DMS153 treated with DMSO at 0.1 percent for 48 hours (cell line): Measurements from ENCODE around the gene HOXD1.

Experiments used
- DNase-seq: peaks from one replicate; lab custom pipeline; 2025; ENCODE audit not compliant: unreplicated experiment; lab: John Stamatoyannopoulos, UW

HOXD1 gene

DNA sequence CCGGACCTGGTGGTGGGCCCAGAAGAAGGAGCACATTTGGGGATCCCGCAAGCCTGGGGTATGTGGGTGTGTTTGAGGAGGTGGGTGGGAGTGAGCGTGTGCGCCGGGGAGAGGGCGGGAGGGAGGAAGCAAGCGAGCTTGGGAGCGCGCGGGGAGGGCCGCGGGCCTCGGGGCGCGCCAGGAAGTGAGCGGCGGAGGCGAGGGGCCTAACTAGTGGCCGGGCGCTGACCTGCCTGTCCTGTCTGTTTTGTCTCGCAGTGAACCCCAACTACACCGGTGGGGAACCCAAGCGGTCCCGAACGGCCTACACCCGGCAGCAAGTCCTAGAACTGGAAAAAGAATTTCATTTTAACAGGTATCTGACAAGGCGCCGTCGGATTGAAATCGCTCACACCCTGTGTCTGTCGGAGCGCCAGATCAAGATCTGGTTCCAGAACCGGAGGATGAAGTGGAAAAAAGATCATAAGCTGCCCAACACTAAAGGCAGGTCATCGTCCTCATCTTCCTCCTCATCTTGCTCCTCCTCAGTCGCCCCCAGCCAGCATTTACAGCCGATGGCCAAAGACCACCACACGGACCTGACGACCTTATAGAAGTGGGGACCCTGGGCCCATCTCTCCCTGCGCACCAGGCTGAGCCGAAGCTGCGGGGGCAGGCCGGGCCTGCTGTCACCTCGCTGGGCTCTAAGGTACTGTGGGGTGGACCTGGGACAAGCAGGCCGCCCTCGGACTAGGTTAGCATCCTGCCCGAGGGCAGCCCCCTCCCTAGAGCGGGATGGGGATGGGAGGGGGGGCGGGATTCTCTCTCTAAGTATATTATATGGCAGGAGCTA is 35.9 kb upstream of the HOXD1 start:
- no peak for DNase-seq

DNA sequence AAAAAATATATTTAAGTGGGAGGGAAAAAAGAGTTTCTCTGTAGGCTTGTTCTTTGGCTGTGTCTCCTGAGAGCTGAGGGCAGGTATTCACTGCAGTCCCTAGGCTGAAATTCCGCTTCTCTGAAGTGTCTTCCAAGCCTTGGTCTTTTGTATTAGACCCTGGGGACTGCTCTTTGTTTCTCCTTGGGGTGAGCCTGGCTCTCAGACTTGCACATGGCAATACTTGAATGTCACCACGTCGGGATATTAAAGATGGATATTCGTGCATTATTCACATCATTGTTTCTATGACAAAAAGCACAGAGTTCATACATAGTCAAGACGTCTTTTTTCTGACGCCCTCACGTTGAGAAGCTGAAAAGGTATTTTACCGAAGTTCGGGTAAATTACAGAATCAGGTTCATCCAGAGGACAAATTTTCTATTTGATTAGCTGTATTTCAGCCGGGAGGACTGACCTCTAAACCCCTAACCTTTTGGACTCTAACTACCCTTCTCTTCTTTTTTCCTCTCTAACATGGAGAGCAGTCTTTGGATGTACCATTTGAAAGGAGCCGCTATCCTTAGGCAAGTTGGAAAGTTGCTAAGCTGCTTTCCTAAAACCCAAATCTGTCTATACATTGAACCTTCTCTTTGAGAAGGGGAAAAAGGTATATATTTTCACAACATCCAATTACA is 33.8 kb upstream of the HOXD1 start:
- no peak for DNase-seq

DNA sequence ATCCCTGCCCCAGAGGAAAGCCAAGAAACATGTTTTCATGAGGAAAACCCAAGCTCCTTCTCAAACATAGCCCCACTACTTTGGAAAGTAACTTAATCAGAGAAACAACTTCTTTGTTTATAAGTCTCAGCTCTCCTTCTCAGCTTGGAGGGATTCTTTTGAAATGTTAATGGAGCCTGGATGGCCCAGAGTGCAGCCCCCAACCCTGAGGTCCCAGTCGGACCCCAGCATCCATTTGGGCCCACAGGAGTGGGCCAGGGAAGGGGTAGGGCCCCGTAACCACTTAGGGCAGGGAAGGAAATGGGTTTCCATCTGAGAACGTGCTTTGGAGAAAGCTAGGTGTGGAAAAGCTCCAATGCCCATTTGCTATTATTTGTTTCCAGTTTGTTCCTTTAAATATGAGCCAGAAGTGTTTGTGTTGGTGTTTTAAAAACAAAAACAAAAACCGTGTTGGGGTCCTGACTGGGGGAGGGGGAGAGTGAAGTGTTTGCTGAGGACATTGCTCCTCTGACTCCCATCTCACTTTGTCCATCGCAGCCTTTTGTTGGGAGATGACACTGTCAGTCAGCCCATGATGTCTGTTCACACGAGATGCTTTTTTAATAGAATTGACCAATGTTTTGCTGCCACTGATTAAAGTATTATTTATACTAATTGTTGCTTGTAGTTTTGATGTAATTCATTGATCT is 33.0 kb upstream of the HOXD1 start:
- DNase-seq: no peak

GRCh38 chr2:176156301-176156806 is 32.1 kb upstream of the HOXD1 start:
- no peak for DNase-seq

- no peak for DNase-seq
These were observed 31.5 kb upstream of the HOXD1 start, which contains the start of gene HOXD3 for GRCh38 chr2:176156807-176157498. Gene HOXD3 (plus strand): TSS chr2:176157307. CDS start chr2:176169115, 11,808 bp downstream.

DNA sequence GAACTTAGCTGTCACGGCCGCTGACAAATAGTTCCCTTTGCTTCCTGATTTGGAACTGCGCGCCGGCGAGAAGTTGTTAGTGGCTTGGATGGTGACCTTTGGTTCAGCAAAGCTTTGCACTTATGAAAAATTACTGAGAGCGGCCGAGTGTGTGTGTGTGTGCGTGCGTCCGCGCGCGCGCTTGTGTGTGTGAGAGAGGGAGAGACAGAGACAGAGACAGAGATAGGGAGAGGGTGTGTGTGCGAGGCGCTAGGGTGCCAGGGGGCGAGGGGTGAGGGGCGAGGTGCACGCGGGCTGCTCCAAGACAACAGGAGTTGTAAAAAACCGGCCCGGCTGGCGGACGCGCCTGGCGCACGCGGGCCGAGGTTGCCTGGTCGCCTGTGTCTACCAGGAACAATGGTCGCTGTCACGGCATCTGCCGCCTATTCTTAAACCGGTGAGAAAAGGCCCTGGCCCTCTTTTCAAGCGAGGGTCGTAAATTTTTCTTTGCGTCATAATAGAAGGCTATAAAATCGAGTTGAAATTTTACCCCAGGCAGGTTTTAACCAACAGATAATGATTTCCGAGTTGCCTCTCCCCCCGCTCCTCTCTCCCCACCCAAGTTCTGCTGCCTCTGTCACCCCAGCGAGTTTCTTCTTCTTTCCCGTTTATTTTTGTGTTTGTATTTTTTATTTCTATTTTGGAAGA is 30.8 kb upstream of the HOXD1 start:
- DNase-seq: no peak

DNA sequence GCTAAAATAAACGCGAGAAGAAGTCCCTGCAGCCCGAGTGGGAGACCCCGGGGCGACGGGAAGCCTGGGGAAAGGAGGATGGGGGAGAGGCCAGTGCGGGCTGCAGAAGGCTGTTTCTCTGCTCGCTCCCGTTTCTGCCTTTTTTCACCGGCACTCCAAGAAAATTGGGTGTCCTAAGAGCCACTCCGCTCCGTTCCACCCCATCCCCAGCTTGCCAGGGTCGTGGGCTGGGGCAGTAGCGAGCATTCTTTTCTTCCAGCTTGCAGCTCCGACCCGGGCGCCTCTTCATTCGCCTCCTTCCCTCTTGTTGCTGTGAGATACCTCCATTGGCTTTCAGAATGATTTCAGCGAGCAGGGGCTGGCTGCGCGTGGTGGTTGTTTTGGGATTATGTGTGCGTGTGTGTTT is 30.3 kb upstream of the HOXD1 start:
- no peak for DNase-seq

- DNase-seq: no peak
These were observed 29.4 kb upstream of the HOXD1 start for GRCh38 chr2:176158855-176159662.

DNA sequence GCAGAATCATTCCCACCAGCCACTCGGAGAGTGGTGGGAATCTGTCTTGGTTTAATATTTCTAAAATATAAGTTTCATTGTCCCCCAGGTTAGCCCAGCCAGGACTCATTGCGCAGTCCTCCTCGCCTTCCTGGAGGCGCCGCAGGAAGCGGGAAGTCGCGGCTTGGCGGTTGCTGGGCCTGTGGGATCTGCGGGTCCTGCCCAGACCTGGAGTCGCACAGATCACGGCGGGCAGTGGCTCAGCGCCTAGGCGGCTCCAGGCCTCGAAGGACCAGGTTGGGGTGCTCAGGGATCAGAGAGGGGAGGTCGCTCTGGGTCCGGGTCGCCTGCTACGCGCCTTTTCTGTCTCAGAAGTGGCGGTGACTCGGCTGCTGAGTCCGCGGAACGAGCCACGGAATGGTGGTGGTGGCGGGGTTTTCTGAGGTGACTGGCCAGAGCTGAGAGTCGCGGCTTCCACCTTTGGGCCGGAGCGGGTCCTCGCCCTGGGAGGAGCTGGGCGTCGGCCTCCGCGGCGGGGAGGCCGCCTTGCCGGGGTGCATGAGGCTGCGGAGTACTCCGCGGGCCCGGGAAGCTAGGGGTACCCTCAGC is 28.7 kb upstream of the HOXD1 start:
- DNase-seq: no peak

- no peak for DNase-seq
These were observed 28.1 kb upstream of the HOXD1 start for GRCh38 chr2:176160251-176160985.

- no peak for DNase-seq
These were observed 27.3 kb upstream of the HOXD1 start for GRCh38 chr2:176160986-176161824.

DNA sequence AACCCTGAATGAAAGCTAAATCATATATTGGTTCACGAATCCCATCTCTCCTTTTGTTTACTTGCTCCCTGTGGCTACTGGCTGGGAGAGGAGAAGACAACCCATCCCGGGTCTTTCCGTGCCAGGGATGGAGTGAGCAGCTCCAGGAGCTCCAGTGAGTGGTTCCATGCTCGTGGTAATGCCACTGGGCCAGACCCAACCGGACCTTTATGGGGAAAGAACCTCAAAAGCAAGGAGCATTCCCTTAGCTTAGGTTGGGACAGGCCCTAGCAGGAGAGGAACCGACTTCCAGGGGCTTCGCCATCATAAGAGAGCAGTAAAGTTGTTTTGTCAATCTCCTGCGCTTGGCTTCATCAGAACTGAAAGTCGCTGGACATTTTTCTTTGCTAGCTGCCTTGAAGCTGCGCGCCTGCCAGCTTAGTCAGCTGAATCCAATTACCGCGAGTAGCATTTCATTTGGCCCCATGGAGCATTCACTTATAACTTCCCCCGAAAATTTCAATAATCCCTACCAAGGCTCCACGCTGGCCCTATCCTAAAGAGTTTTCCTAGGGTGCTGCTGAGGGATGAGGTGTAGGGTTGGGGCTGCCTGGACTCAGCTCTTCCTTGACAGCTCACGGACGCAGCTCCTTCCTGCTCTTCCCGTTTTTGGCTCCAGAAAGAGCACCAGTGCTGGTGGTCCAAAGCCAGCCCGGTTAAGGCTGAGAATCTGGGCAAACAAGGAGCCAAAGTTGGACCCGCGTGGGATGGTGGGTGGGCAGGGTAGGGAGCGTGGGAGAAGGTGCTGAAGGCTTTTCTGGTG is 26.4 kb upstream of the HOXD1 start:
- DNase-seq: no peak

- no peak for DNase-seq
These were observed 25.4 kb upstream of the HOXD1 start for GRCh38 chr2:176162911-176163671.

GRCh38 chr2:176163672-176164056 is 24.8 kb upstream of the HOXD1 start:
- DNase-seq: no peak

GRCh38 chr2:176164201-176164600 is 24.3 kb upstream of the HOXD1 start:
- no peak for DNase-seq
